Measurements from ENCODE around the gene ADRB1. TPM values are rescaled to one million over a fixed set of nuclear protein-coding genes. Genes with fewer than 3 reads are reported as not detected.

Gene ADRB1
- total RNA-seq, 2 donors from 2014 or later, result 0.27 to 0.42 TPM

GRCh38 chr10:114084215-114084614 lies 40.5 kb downstream of the ADRB1 start:
- H3K4me1 ChIP-seq (ENCODE audit: control insufficient read depth in 1 of 2, low read depth in 2 of 2), result no peaks in the 10 kb centered on the region
- TF ChIP-seq CTCF (IDR thresholded peaks at IDR 0.05), result no peak
- no peak for ATAC-seq (ENCODE audit: insufficient number of reproducible peaks, low FRiP score, low read depth)

DNA sequence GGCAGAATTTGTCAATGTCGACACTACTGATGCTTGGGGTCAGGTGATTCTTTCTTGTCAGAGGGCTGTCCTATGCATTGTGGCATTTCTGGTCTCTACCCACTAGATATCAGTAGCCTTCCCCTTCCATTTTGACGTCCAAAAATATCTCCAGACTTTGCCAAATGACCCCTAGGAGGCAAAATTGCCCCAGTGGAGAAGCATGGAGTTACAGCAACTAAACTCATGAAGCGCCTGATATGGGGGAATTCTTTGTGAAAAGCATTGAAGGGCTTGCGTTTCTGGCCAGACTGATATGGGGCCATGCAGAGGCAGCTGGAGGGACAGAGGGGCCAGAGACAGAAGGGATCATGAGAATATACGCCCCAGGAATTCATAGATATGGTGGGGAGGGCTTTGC lies 43.6 kb downstream of the ADRB1 start:
- no peaks in the 10 kb centered on the region for H3K27me3 ChIP-seq (replicated peaks; ENCODE audit: insufficient read depth)
- no peaks in the 10 kb centered on the region for H3K4me1 ChIP-seq (ENCODE audit: control insufficient read depth in 1 of 2, low read depth in 2 of 2)
- DNase-seq (ENCODE audit: low spot score) (no peak), ATAC-seq (ENCODE audit: insufficient number of reproducible peaks, low FRiP score, low read depth) (no peak)
- no peak overlapping the region for H3K4me3 ChIP-seq
- no peak overlapping the region for H3K27ac ChIP-seq
- H3K36me3 ChIP-seq, result no peaks in the 10 kb centered on the region
- H3K9me3 ChIP-seq, result no peaks in the 10 kb centered on the region
- no peak for TF ChIP-seq CTCF (IDR thresholded peaks at IDR 0.05)

More at GRCh38 chr10:114084215-114084614, 40.5 kb downstream of the ADRB1 start:
- H3K27me3 ChIP-seq (replicated peaks; ENCODE audit: insufficient read depth), result no peaks in the 10 kb centered on the region
- no peak for DNase-seq (ENCODE audit: low spot score)
- no peak overlapping the region for H3K27ac ChIP-seq
- H3K4me3 ChIP-seq, result no peak overlapping the region
- H3K36me3 ChIP-seq, result no peaks in the 10 kb centered on the region
- no peaks in the 10 kb centered on the region for H3K9me3 ChIP-seq

GRCh38 chr10:114087655-114088054 lies 44.0 kb downstream of the ADRB1 start:
- Histone ChIP-seq H3K36me3 (no peaks in the 10 kb centered on the region), H3K27me3 (replicated peaks; ENCODE audit: insufficient read depth) (no peaks in the 10 kb centered on the region), H3K4me3 (no peak overlapping the region), H3K4me1 (ENCODE audit: control insufficient read depth in 1 of 2, low read depth in 2 of 2) (no peaks in the 10 kb centered on the region), H3K9me3 (no peaks in the 10 kb centered on the region), H3K27ac (no peak overlapping the region)
- DNase-seq (ENCODE audit: low spot score) (no peak), ATAC-seq (ENCODE audit: insufficient number of reproducible peaks, low FRiP score, low read depth) (no peak)
- TF ChIP-seq CTCF (IDR thresholded peaks at IDR 0.05), result no peak

GRCh38 chr10:114094795-114095194 lies 51.1 kb downstream of the ADRB1 start:
- no peak for TF ChIP-seq CTCF (IDR thresholded peaks at IDR 0.05)
- no peaks in the 10 kb centered on the region for H3K9me3 ChIP-seq
- ATAC-seq (ENCODE audit: insufficient number of reproducible peaks, low FRiP score, low read depth) (no peak), DNase-seq (ENCODE audit: low spot score) (no peak)
- H3K4me3 ChIP-seq, result no peak overlapping the region
- no peaks in the 10 kb centered on the region for H3K36me3 ChIP-seq
- no peak overlapping the region for H3K27ac ChIP-seq
- no peaks in the 10 kb centered on the region for H3K27me3 ChIP-seq (replicated peaks; ENCODE audit: insufficient read depth)
- peaks cover 0 to 9% of the 10 kb centered on the region in 2 donors for H3K4me1 ChIP-seq (ENCODE audit: control insufficient read depth in 1 of 2, low read depth in 2 of 2)

GRCh38 chr10:114095559-114096337 lies 52.1 kb downstream of the ADRB1 start:
- DNase-seq (ENCODE audit: low spot score), result no peak
- peaks cover 0 to 13% of the 10 kb centered on the region in 2 donors for H3K4me1 ChIP-seq (ENCODE audit: control insufficient read depth in 1 of 2, low read depth in 2 of 2)
- H3K9me3 ChIP-seq, result no peaks in the 10 kb centered on the region
- TF ChIP-seq CTCF (IDR thresholded peaks at IDR 0.05), result no peak
- H3K36me3 ChIP-seq, result no peaks in the 10 kb centered on the region
- ATAC-seq (ENCODE audit: insufficient number of reproducible peaks, low FRiP score, low read depth), result no peak
- H3K27ac ChIP-seq, result no peak overlapping the region
- peak overlapping the region; percentile 8 for H3K4me3 ChIP-seq
- no peaks in the 10 kb centered on the region for H3K27me3 ChIP-seq (replicated peaks; ENCODE audit: insufficient read depth)

Other genes starting within 250 kb of the ADRB1 start
- gene DCLRE1A, start 189.8 kb upstream of the ADRB1 start, total RNA-seq, result 1 to 10 TPM; 3.2 to 4.2 TPM
- gene NHLRC2, start 189.2 kb upstream of the ADRB1 start, total RNA-seq, result 10 to 100 TPM; 21.9 to 56.5 TPM
- 10 to 100 TPM; 15.2 to 21.5 TPM for gene CCDC186, start 130.3 kb downstream of the ADRB1 start, total RNA-seq
- gene TDRD1, start 135.5 kb downstream of the ADRB1 start, total RNA-seq, result under 1 TPM in 1 of 2 donors, not detected in 1; 0.41 TPM
- under 1 TPM in 1 of 2 donors, not detected in 1; 0.28 TPM for gene VWA2, start 195.4 kb downstream of the ADRB1 start, total RNA-seq